GM12872 (cell line): ENCODE measurements around the gene ARHGAP32.

Experiments used
- CTCF ChIP-seq: IDR thresholded peaks from 3 replicates; pipeline ENCODE4 v1.5.1; 2011; ENCODE audit warnings: low read depth, mild to moderate bottlenecking, low read length, moderate library complexity; ENCODE audit not compliant: insufficient read depth

ARHGAP32 gene

GRCh38 chr11:129093283-129093682 is 98.8 kb downstream of the ARHGAP32 start:
- TF ChIP-seq CTCF = no peak

- TF ChIP-seq CTCF = no peak
These were observed 102.1 kb downstream of the ARHGAP32 start for GRCh38 chr11:129090056-129090455.

GRCh38 chr11:129089279-129089678 is 102.8 kb downstream of the ARHGAP32 start:
- no peak for TF ChIP-seq CTCF

- no peak for TF ChIP-seq CTCF
These were observed 105.1 kb downstream of the ARHGAP32 start for GRCh38 chr11:129086976-129087375.

- TF ChIP-seq CTCF = no peak
These were observed 114.9 kb downstream of the ARHGAP32 start for GRCh38 chr11:129077191-129077590.

GRCh38 chr11:129075757-129076156 is 116.4 kb downstream of the ARHGAP32 start:
- no peak for TF ChIP-seq CTCF

GRCh38 chr11:129067454-129067853 is 124.7 kb downstream of the ARHGAP32 start:
- TF ChIP-seq CTCF = no peak

GRCh38 chr11:129066229-129066628 is 125.9 kb downstream of the ARHGAP32 start:
- no peak for TF ChIP-seq CTCF
